HepG2 (cell line): ENCODE results near the gene GK. TPM values are rescaled to one million over a fixed set of nuclear protein-coding genes. Genes with fewer than 3 reads are reported as not detected.
A peak's percentile ranks its signal among the peaks of the same experiment; 100 is the strongest.

Experiments
- ARID4A ChIP-seq: sonication (generic); formaldehyde crosslinking; IDR thresholded peaks from 2 replicates; pipeline ENCODE4 v1.5.0; 2020; ENCODE audit warnings: mild to moderate bottlenecking, missing genetic modification reagents, borderline replicate concordance
- CEBPB ChIP-seq: IDR thresholded peaks from 2 replicates; pipeline ENCODE4 v1.6.1; 2011; ENCODE audit warnings: low read depth, low read length, improper control_type of control experiment, borderline replicate concordance
- GPN1 ChIP-seq: sonication (generic); formaldehyde crosslinking; IDR thresholded peaks from 2 replicates; pipeline ENCODE4 v1.5.1; 2020; ENCODE audit warnings: missing genetic modification reagents, borderline replicate concordance
- HOXA9 ChIP-seq: sonication (generic); formaldehyde crosslinking; IDR thresholded peaks from 2 replicates; pipeline ENCODE4 v1.8.1; 2022; ENCODE audit warnings: missing genetic modification reagents, mild to moderate bottlenecking, moderate library complexity, borderline replicate concordance
- KLF9 ChIP-seq: IDR thresholded peaks from 2 replicates; pipeline ENCODE4 v1.6.1; 2016; ENCODE audit warnings: low read depth
- NBN ChIP-seq: fragments of 450-650 bp; conservative IDR thresholded peaks from 2 replicates; pipeline ENCODE4 v1.6.1; 2017
- NFATC3 ChIP-seq: sonication (generic); formaldehyde crosslinking; IDR thresholded peaks from 2 replicates; pipeline ENCODE4 v1.5.1; 2020; ENCODE audit warnings: mild to moderate bottlenecking, missing genetic modification reagents
- NFE2 ChIP-seq: sonication (generic); formaldehyde crosslinking; IDR thresholded peaks from 2 replicates; pipeline ENCODE4 v1.4.0; 2020; ENCODE audit warnings: missing genetic modification reagents
- PAWR ChIP-seq: sonication (generic); formaldehyde crosslinking; IDR thresholded peaks from 2 replicates; pipeline ENCODE4 v1.4.0; 2020; ENCODE audit warnings: missing genetic modification reagents, mild to moderate bottlenecking, borderline replicate concordance
- STAT6 ChIP-seq: sonication (generic); formaldehyde crosslinking; IDR thresholded peaks from 2 replicates; pipeline ENCODE4 v1.4.0; 2020; ENCODE audit warnings: missing genetic modification reagents, mild to moderate bottlenecking, borderline replicate concordance
- TOE1 ChIP-seq: sonication (generic); formaldehyde crosslinking; IDR thresholded peaks from 2 replicates; pipeline ENCODE4 v1.4.0; 2020; ENCODE audit warnings: mild to moderate bottlenecking, missing genetic modification reagents
- ZFY ChIP-seq: sonication (generic); formaldehyde crosslinking; IDR thresholded peaks from 2 replicates; pipeline ENCODE4 v1.4.0; 2020; ENCODE audit warnings: missing genetic modification reagents
- ZNF331 ChIP-seq: sonication (generic); formaldehyde crosslinking; IDR thresholded peaks from 2 replicates; pipeline ENCODE4 v1.4.0; 2020; ENCODE audit warnings: missing genetic modification reagents
- ZNF333 ChIP-seq: sonication (generic); formaldehyde crosslinking; IDR thresholded peaks from 2 replicates; pipeline ENCODE4 v1.4.0; 2020; ENCODE audit warnings: mild to moderate bottlenecking, missing genetic modification reagents, borderline replicate concordance
- ZNF558 ChIP-seq: sonication (generic); formaldehyde crosslinking; IDR thresholded peaks from 2 replicates; pipeline ENCODE4 v1.9.0; 2022; ENCODE audit warnings: mild to moderate bottlenecking, missing genetic modification reagents, borderline replicate concordance
- ZNF589 ChIP-seq: sonication (generic); formaldehyde crosslinking; conservative IDR thresholded peaks from 2 replicates; pipeline ENCODE4 v1.8.0; 2022; ENCODE audit warnings: mild to moderate bottlenecking, moderate library complexity, missing genetic modification reagents
- polyA plus RNA-seq, 8 experiments: library from polyadenylated mRNA; depleted of rRNA in 3 of 8; stranded (reverse) in 7 of 8; unstranded in 1 of 8; fragments of >200 nt; fragmentation: Illumina TruSeq in 4 of 8; extraction: Trizol in 4 of 8; gene quantifications; 2 replicates each; pipeline versions ENCODE4 v1.2.1 to v1.2.3, GENCODE V29; 2011 to 2016; ENCODE audit warnings: low read depth in 4 of 8, missing spikeins in 1 of 8, mixed read lengths in 1 of 8; ENCODE audit not compliant: insufficient read depth in 1 of 8
- total RNA-seq, 5 experiments: library from RNA; depleted of rRNA; stranded (reverse); fragments of >200 nt; fragmentation: Illumina TruSeq; extraction: Trizol; gene quantifications; 2 replicates each; pipeline ENCODE4 v1.2.3, GENCODE V29; 2016; ENCODE audit warnings: low read depth in 1 of 5
- TF ChIP-seq, protein P1 (sequence below): IDR thresholded peaks from 2 replicates; pipeline ENCODE4 v1.6.1; 2018; ENCODE audit warnings: missing genetic modification reagents
- TF ChIP-seq, protein P2 (sequence below): sonication (generic); formaldehyde crosslinking; IDR thresholded peaks from 2 replicates; pipeline ENCODE4 v1.9.0; 2021; ENCODE audit warnings: missing genetic modification reagents, mild to moderate bottlenecking, borderline replicate concordance
- TF ChIP-seq, protein P3 (sequence below): sonication (generic); formaldehyde crosslinking; IDR thresholded peaks from 2 replicates; pipeline ENCODE4 v1.4.0; 2020; ENCODE audit warnings: missing genetic modification reagents, mild to moderate bottlenecking, borderline replicate concordance

Gene GK
- total and polyA plus RNA-seq, 2 of the 13 experiments (the other 11 are each of a cell fraction or from before 2014, with no cell fraction given), result 64.2 to 265 TPM

GRCh38 chrX:30626402-30626801 is 26.8 kb upstream of the GK start (continued):
- TF ChIP-seq ARID4A (CRISPR knock-in tag), result no peak
- TF ChIP-seq PAWR (CRISPR knock-in tag), result no peak
- TF ChIP-seq ZNF333 (CRISPR knock-in tag), result no peak
- no peak for TF ChIP-seq TOE1 (CRISPR knock-in tag)
- no peak for TF ChIP-seq ZNF558 (CRISPR knock-in tag)
- no peak for TF ChIP-seq KLF9 (CRISPR knock-in tag)
- TF ChIP-seq GPN1, result no peak
- TF ChIP-seq NFATC3 (CRISPR knock-in tag), result no peak
- no peak for TF ChIP-seq HOXA9
- TF ChIP-seq, protein P1, sequence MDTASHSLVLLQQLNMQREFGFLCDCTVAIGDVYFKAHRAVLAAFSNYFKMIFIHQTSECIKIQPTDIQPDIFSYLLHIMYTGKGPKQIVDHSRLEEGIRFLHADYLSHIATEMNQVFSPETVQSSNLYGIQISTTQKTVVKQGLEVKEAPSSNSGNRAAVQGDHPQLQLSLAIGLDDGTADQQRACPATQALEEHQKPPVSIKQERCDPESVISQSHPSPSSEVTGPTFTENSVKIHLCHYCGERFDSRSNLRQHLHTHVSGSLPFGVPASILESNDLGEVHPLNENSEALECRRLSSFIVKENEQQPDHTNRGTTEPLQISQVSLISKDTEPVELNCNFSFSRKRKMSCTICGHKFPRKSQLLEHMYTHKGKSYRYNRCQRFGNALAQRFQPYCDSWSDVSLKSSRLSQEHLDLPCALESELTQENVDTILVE, result no peak
- TF ChIP-seq, protein P2, sequence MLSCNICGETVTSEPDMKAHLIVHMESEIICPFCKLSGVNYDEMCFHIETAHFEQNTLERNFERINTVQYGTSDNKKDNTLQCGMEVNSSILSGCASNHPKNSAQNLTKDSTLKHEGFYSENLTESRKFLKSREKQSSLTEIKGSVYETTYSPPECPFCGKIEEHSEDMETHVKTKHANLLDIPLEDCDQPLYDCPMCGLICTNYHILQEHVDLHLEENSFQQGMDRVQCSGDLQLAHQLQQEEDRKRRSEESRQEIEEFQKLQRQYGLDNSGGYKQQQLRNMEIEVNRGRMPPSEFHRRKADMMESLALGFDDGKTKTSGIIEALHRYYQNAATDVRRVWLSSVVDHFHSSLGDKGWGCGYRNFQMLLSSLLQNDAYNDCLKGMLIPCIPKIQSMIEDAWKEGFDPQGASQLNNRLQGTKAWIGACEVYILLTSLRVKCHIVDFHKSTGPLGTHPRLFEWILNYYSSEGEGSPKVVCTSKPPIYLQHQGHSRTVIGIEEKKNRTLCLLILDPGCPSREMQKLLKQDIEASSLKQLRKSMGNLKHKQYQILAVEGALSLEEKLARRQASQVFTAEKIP, result no peak
- no peak for TF ChIP-seq STAT6 (CRISPR knock-in tag)
- no peak for TF ChIP-seq NBN
- TF ChIP-seq ZNF331 (CRISPR knock-in tag), result no peak
- TF ChIP-seq ZFY (CRISPR knock-in tag), result no peak
- TF ChIP-seq ZNF589, result no peak
- peak; percentile 56; the same call in 1 of the 2 replicates for TF ChIP-seq CEBPB
- TF ChIP-seq NFE2 (CRISPR knock-in tag), result no peak
- TF ChIP-seq, protein P3, sequence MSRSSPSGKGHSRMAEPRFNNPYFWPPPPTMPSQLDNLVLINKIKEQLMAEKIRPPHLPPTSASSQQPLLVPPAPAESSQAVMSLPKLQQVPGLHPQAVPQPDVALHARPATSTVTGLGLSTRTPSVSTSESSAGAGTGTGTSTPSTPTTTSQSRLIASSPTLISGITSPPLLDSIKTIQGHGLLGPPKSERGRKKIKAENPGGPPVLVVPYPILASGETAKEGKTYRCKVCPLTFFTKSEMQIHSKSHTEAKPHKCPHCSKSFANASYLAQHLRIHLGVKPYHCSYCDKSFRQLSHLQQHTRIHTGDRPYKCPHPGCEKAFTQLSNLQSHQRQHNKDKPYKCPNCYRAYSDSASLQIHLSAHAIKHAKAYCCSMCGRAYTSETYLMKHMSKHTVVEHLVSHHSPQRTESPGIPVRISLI, result no peak
